ENCODE measurements around the gene VAT1L.

VAT1L gene

DNA sequence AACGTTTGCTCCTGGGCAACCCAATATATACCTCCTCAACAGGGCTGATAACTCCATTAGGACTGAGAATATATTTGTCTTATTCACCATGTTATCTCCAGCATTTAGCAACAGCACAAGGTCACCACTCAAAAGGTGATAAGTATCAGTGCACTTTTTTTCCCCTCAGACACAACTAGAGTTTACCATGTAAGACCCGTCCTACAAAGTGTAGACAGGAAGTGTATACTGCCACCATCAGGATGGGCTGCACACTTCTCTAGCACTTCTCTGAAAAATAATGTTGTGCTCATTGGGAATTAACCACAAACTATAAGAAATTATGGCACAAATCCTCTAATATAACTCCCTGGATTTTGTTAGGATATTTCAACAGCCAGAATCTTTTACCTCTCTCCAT lies 5.7 kb upstream of the VAT1L start:
- Histone ChIP-seq H3K9me3 (ENCODE audit: control insufficient read depth, insufficient read depth, low read length) (no peaks in the 10 kb centered on the region), H3K27me3 (ENCODE audit: control insufficient read depth, insufficient read depth, low read length) (peaks cover 3% of the 10 kb centered on the region; the same call in 1 of the 2 replicates), H3K36me3 (ENCODE audit: control insufficient read depth, insufficient read depth, low read length) (no peaks in the 10 kb centered on the region), H3K4me3 (ENCODE audit: low read length) (no peak overlapping the region), H3K27ac (ENCODE audit: low read length) (no peak overlapping the region), H3K4me1 (ENCODE audit: control insufficient read depth, insufficient read depth, low read length) (no peaks in the 10 kb centered on the region)
- no peak for DNase-seq (ENCODE audit: low read depth, low spot score)
- whole genome bisulfite sequencing (ENCODE audit: insufficient coverage, insufficient read length), result no CpG with 5 or more reads among the region's 2 CpGs

DNA sequence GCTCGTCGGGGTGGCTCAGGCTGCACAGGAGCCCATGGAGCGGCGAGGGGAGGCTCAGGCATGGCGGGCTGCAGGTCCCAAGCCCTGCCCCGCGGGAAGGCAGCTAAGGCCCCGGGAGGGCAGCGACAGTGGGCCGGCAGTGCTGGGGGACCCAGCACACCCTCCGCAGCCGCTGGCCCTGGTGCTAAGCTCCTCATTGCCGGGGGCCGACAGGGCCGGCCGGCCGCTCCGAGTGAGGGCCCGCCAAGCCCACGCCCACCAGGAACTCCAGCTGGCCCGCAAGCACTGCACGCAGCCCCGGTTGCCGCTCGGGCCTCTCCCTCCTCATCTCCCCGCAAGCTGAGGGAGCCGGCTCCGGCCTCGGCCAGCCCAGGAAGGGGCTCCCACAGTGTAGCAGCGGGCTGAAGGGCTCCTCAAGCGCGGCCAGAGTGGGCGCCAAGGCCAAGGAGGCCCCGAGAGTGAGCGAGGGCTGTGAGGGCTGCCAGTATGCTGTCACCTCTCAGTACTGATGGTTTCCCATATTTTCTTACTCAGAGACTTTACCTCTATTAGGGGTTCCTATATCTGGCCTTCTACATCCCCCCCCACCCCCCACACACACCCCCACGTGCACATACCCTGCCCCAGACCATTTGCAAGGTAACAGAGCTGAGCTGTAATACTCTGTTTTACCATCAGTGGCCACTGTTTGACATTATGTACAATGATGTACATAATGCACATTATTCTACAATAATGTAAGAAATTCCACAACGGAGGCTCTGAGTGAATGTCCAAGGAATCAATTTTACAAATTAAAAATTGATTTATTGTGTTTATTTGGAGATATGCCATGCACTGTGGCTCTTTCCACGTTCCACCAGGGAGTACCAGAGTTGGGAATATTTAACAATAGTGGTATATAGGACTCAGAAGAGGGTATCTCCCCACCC lies 3.7 kb upstream of the VAT1L start:
- Histone ChIP-seq H3K27me3 (ENCODE audit: control insufficient read depth, insufficient read depth, low read length) (peaks cover 6% of the 10 kb centered on the region; the same call in 1 of the 2 replicates), H3K4me1 (ENCODE audit: control insufficient read depth, insufficient read depth, low read length) (no peaks in the 10 kb centered on the region), H3K36me3 (ENCODE audit: control insufficient read depth, insufficient read depth, low read length) (no peaks in the 10 kb centered on the region), H3K4me3 (ENCODE audit: low read length) (no peak overlapping the region), H3K27ac (ENCODE audit: low read length) (no peak overlapping the region), H3K9me3 (ENCODE audit: control insufficient read depth, insufficient read depth, low read length) (no peaks in the 10 kb centered on the region)
- no CpG with 5 or more reads among the region's 38 CpGs for WGBS (ENCODE audit: insufficient coverage, insufficient read length)
- DNase-seq (ENCODE audit: low read depth, low spot score), result no peak

DNA sequence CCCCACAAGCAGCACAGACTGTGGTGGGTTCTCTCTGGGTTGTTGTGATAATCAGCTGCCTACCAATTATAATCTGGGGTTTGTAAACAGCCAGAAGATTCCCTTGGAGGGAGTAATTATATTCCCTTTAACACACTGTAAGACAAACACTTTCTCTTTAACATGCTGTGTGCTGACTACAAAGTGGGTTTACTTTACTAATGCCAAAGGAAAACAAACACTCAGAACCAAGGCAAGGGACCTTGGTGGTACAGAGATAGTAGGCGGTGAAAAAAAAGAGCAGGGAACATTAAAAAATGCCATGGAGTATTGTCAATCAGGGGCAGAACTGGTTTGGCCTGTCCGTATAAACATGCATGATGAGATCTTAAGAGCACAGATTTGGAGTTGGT lies 3.0 kb upstream of the VAT1L start:
- no peak for DNase-seq (ENCODE audit: low read depth, low spot score)
- no peaks in the 10 kb centered on the region for H3K4me1 ChIP-seq (ENCODE audit: control insufficient read depth, insufficient read depth, low read length)
- H3K9me3 ChIP-seq (ENCODE audit: control insufficient read depth, insufficient read depth, low read length), result no peaks in the 10 kb centered on the region
- no peak overlapping the region for H3K27ac ChIP-seq (ENCODE audit: low read length)
- H3K4me3 ChIP-seq (ENCODE audit: low read length), result no peak overlapping the region
- WGBS (ENCODE audit: insufficient coverage, insufficient read length), result no CpG with 5 or more reads among the region's 2 CpGs
- H3K36me3 ChIP-seq (ENCODE audit: control insufficient read depth, insufficient read depth, low read length), result no peaks in the 10 kb centered on the region
- H3K27me3 ChIP-seq (ENCODE audit: control insufficient read depth, insufficient read depth, low read length), result peaks cover 8% of the 10 kb centered on the region; the same call in 1 of the 2 replicates

DNA sequence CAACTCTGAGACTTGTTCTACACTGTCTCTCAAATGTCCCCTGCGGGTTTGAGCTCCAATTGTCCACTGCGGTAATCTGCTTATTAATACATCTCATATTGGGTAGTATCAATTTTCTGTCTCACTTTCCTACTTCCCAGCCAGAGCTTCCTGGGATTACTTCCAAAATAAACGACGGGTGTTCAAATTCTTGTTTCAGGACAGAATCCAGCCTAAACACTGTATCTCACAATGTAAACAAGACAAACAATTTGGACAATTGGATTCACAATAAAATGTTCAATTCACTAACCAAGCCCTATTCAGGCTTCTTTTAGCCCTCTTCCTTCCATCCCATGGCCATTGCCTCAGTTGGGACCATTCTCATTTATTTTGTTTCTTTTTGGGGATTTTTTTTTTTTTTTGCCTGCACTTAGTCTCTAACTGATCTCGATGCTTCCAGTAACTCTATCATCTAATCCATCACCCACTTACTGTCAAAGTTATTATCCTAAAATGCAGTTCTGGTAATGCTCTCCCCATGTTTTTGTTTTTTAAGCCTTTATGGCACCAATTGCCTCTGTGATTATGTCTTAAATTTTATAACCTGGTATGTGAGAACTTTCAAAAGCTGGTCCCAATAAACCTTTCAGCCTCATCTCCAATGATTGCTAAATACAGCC lies 2.0 kb upstream of the VAT1L start:
- H3K27me3 ChIP-seq (ENCODE audit: control insufficient read depth, insufficient read depth, low read length), result peaks cover 8% of the 10 kb centered on the region; the same call in 1 of the 2 replicates
- WGBS (ENCODE audit: insufficient coverage, insufficient read length), result no CpG with 5 or more reads among the region's 5 CpGs

DNA sequence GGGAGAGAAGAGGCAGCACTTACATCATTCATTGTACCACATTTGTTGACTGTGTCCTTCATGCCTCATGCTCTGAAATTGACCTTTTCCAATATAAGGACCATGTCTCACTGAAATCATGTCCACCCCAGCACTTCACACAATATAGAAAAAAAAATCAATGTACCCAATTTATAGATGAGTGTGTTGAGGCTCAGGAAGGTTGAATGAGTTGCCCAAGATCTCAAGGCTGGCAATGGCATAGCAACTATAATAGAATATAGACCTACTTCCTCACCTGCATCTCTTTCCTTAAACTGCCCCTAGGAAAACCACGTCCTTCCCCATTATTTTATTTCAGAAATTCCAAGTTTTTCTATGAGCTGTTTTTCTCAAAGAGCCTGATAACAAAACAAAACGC lies 912 bp upstream of the VAT1L start:
- WGBS (ENCODE audit: insufficient coverage, insufficient read length), result no CpG with 5 or more reads among the region's 2 CpGs
- Histone ChIP-seq H3K27me3 (ENCODE audit: control insufficient read depth, insufficient read depth, low read length) (peaks cover 8% of the 10 kb centered on the region; the same call in 1 of the 2 replicates), H3K36me3 (ENCODE audit: control insufficient read depth, insufficient read depth, low read length) (no peaks in the 10 kb centered on the region), H3K9me3 (ENCODE audit: control insufficient read depth, insufficient read depth, low read length) (no peaks in the 10 kb centered on the region), H3K4me3 (ENCODE audit: low read length) (no peak overlapping the region), H3K27ac (ENCODE audit: low read length) (no peak overlapping the region), H3K4me1 (ENCODE audit: control insufficient read depth, insufficient read depth, low read length) (no peaks in the 10 kb centered on the region)
- DNase-seq (ENCODE audit: low read depth, low spot score), result no peak

More for the DNA sequence above, 2.0 kb upstream of the VAT1L start:
- Histone ChIP-seq H3K4me3 (ENCODE audit: low read length) (no peak overlapping the region), H3K9me3 (ENCODE audit: control insufficient read depth, insufficient read depth, low read length) (no peaks in the 10 kb centered on the region), H3K4me1 (ENCODE audit: control insufficient read depth, insufficient read depth, low read length) (no peaks in the 10 kb centered on the region), H3K27ac (ENCODE audit: low read length) (no peak overlapping the region), H3K36me3 (ENCODE audit: control insufficient read depth, insufficient read depth, low read length) (no peaks in the 10 kb centered on the region)
- no peak for DNase-seq (ENCODE audit: low read depth, low spot score)

DNA sequence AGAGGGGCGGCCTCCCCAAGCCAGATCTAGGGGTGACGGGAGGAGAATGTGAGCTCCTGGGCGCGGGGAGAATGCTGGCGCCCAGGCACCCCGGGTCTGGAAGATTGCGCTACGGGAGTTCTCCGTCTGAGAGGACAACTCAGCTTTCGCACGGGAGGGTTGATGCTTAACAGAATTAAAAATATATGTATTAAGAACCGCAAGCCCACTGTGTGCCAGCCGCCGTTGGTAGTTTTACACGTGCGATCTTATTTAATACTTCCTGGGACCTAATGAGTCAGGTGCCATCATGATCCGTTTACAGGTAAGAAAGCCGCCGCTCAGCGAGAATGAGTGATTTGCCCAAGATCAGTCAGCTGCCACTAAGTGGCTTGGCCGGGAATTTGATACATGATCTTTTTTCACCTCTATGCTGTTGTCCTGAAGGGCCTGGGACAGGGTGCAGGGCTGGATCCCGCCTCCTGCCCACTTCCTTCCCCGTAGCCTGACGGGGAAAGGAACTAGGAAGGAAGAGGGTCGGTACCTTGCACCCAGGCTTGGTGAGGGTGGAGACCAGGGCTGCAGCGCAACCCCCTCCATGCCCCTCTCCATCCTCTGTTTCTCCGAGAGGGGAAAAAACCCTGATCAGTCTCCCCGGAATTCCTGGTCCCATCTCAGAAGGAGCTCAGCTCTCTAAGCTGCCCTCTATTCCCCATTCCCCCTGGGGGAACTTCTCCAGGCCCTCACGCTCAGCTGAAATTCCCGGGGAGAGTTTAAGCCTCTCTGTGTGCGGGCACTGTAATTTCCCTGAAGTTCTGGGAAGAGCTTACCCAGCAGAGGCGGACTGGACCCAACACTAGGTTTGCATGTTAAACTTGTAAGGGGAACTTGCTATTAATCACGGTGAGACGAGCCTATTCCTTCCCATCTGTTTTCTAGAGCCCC lies 983 bp downstream of the VAT1L start:
- DNase-seq (ENCODE audit: low read depth, low spot score), result no peak
- no peak overlapping the region for H3K27ac ChIP-seq (ENCODE audit: low read length)
- WGBS (ENCODE audit: insufficient coverage, insufficient read length), result no CpG with 5 or more reads among the region's 34 CpGs
- H3K4me1 ChIP-seq (ENCODE audit: control insufficient read depth, insufficient read depth, low read length), result no peaks in the 10 kb centered on the region
- peak overlapping the region; percentile 83; the same call in 1 of the 2 replicates for H3K4me3 ChIP-seq (ENCODE audit: low read length)
- H3K36me3 ChIP-seq (ENCODE audit: control insufficient read depth, insufficient read depth, low read length), result no peaks in the 10 kb centered on the region
- H3K9me3 ChIP-seq (ENCODE audit: control insufficient read depth, insufficient read depth, low read length), result no peaks in the 10 kb centered on the region
- H3K27me3 ChIP-seq (ENCODE audit: control insufficient read depth, insufficient read depth, low read length), result peaks cover 8% of the 10 kb centered on the region; the same call in 1 of the 2 replicates

DNA sequence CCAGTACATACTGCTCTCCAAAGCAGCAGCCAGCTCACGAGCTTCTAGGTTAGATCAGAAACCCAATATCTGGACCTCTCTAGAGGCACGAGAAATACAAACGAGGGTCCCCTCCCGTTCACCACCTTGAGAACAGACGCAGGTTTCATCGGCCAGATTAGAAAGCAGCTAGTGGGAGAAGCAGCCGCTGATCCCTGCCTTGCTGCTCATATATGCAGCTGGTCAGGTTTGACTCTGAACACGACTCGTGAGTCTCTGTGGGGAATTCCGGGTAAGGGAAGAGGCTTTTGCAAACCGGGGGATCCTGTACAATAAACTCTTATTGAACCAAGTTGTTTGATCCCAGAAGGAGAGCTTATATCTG lies 1.6 kb downstream of the VAT1L start:
- Histone ChIP-seq H3K36me3 (ENCODE audit: control insufficient read depth, insufficient read depth, low read length) (no peaks in the 10 kb centered on the region), H3K4me3 (ENCODE audit: low read length) (peak overlapping the region; percentile 83; the same call in 1 of the 2 replicates), H3K27me3 (ENCODE audit: control insufficient read depth, insufficient read depth, low read length) (peaks cover 8% of the 10 kb centered on the region; the same call in 1 of the 2 replicates), H3K9me3 (ENCODE audit: control insufficient read depth, insufficient read depth, low read length) (no peaks in the 10 kb centered on the region), H3K27ac (ENCODE audit: low read length) (no peak overlapping the region), H3K4me1 (ENCODE audit: control insufficient read depth, insufficient read depth, low read length) (no peaks in the 10 kb centered on the region)
- WGBS (ENCODE audit: insufficient coverage, insufficient read length), result no CpG with 5 or more reads among the region's 11 CpGs
- no peak for DNase-seq (ENCODE audit: low read depth, low spot score)

DNA sequence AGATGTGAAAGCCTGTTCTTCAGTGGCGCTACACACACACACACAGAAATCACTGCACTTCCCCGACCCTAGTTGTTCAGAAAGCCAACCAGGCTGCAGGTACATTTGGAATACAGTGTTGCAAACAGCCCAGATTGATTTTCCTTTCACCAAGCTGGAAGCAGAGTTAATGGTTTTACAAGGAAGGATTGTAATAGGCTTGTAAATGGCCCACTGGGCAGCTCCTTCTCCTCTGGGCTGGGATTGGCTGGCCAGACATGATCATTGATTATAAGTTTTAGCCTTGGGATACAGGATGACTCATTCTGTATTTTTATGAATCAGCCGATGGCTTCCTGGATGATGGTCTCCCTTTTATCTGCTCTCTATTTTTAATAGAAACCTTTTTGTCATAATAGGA lies 2.5 kb downstream of the VAT1L start:
- no peaks in the 10 kb centered on the region for H3K9me3 ChIP-seq (ENCODE audit: control insufficient read depth, insufficient read depth, low read length)
- H3K4me1 ChIP-seq (ENCODE audit: control insufficient read depth, insufficient read depth, low read length), result no peaks in the 10 kb centered on the region
- DNase-seq (ENCODE audit: low read depth, low spot score), result no peak
- no CpG with 5 or more reads among the region's 3 CpGs for WGBS (ENCODE audit: insufficient coverage, insufficient read length)
- peaks cover 8% of the 10 kb centered on the region; the same call in 1 of the 2 replicates for H3K27me3 ChIP-seq (ENCODE audit: control insufficient read depth, insufficient read depth, low read length)
- H3K27ac ChIP-seq (ENCODE audit: low read length), result no peak overlapping the region
- no peaks in the 10 kb centered on the region for H3K36me3 ChIP-seq (ENCODE audit: control insufficient read depth, insufficient read depth, low read length)
- no peak overlapping the region for H3K4me3 ChIP-seq (ENCODE audit: low read length)

DNA sequence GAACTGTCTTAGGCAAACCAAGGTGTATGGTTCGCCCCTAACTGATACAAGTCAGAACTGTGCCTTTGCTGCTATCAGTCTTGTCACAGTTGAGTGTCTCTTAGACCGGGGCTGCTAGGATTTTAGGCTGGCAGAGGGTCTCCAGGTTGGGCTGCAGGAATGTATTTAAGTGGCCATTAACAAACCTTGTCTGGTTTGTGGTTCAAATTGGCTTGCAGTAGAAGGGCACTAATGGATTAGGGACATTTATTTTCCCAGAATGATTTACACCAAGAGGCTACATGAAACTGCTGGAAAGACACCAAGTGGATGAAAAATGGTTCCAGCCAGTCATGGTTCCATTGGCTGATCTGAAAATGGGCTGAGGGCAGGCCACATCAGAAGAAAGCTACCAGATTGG lies 5.1 kb downstream of the VAT1L start:
- no peaks in the 10 kb centered on the region for H3K9me3 ChIP-seq (ENCODE audit: control insufficient read depth, insufficient read depth, low read length)
- H3K4me3 ChIP-seq (ENCODE audit: low read length), result no peak overlapping the region
- no CpG with 5 or more reads among the region's 2 CpGs for WGBS (ENCODE audit: insufficient coverage, insufficient read length)
- peaks cover 5% of the 10 kb centered on the region; the same call in 1 of the 2 replicates for H3K27me3 ChIP-seq (ENCODE audit: control insufficient read depth, insufficient read depth, low read length)
- no peak for DNase-seq (ENCODE audit: low read depth, low spot score)
- no peaks in the 10 kb centered on the region for H3K36me3 ChIP-seq (ENCODE audit: control insufficient read depth, insufficient read depth, low read length)
- no peak overlapping the region for H3K27ac ChIP-seq (ENCODE audit: low read length)
- H3K4me1 ChIP-seq (ENCODE audit: control insufficient read depth, insufficient read depth, low read length), result no peaks in the 10 kb centered on the region

DNA sequence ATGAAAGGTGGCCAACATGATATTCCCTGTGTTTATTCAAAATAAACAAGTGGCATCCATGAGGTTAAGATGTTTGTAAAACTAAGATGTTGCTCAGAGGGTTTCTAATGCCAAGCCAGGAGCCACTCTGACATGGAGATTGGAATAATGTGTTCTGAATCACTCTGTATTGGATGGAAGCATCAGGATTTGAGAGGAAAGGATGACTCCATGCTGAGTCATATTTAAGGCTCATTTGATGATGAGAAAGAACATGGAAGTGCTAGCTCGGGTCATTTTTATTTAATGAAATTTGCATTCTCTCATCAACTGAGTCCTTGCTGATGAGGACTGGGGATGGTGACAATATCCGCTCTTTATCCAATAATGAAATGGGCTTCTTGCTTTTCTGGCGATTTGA lies 6.2 kb downstream of the VAT1L start:
- H3K4me1 ChIP-seq (ENCODE audit: control insufficient read depth, insufficient read depth, low read length), result 0 out of 2 replicates have a peak, but pooled peaks cover 1% of the 10 kb centered on the region
- H3K36me3 ChIP-seq (ENCODE audit: control insufficient read depth, insufficient read depth, low read length), result no peaks in the 10 kb centered on the region
- no CpG with 5 or more reads among the region's 3 CpGs for WGBS (ENCODE audit: insufficient coverage, insufficient read length)
- no peaks in the 10 kb centered on the region for H3K9me3 ChIP-seq (ENCODE audit: control insufficient read depth, insufficient read depth, low read length)
- DNase-seq (ENCODE audit: low read depth, low spot score), result no peak
- no peak overlapping the region for H3K4me3 ChIP-seq (ENCODE audit: low read length)
- no peak overlapping the region for H3K27ac ChIP-seq (ENCODE audit: low read length)
- peaks cover 3% of the 10 kb centered on the region; the same call in 1 of the 2 replicates for H3K27me3 ChIP-seq (ENCODE audit: control insufficient read depth, insufficient read depth, low read length)
